ENCODE measurements around the gene EYA3.
A peak's percentile ranks its signal among the peaks of the same experiment; 100 is the strongest.

Gene EYA3

DNA sequence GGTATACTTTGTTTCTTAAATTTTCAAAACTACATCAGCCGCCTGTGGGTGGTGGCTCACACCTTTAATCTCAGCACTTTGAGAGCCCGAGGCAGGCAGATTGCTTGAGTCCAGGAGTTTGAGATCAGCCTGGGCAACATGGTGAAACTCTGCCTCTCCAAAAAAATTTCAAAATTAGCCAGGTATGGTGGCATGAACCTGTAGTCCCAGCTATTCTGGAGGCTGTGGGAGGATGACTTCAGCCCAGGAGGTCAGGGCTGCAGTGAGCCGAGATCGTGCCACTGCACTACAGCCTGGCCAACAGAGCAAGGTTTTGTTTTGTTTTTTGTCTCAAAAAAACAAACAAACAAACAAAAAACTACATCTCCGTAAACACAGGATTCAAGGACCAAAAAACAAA is 3.3 kb downstream of the EYA3 start:
- H3K27ac ChIP-seq, result no peak overlapping the region
- TF ChIP-seq CTCF (IDR thresholded peaks at IDR 0.05), result no peak
- TF ChIP-seq ZFX (IDR thresholded peaks at IDR 0.05; ENCODE audit: borderline replicate concordance), result no peak

- no peak overlapping the region for H3K27ac ChIP-seq
- TF ChIP-seq CTCF (IDR thresholded peaks at IDR 0.05) (no peak), ZFX (IDR thresholded peaks at IDR 0.05; ENCODE audit: borderline replicate concordance) (no peak)
Measured at GRCh38 chr1:28083876-28084275, 4.5 kb downstream of the EYA3 start.

GRCh38 chr1:28078680-28079626 is 9.5 kb downstream of the EYA3 start:
- TF ChIP-seq ZFX (IDR thresholded peaks at IDR 0.05; ENCODE audit: borderline replicate concordance), result no peak
- TF ChIP-seq CTCF (IDR thresholded peaks at IDR 0.05), result no peak
- no peak overlapping the region for H3K27ac ChIP-seq

- no peak for TF ChIP-seq CTCF (IDR thresholded peaks at IDR 0.05)
- TF ChIP-seq ZFX (IDR thresholded peaks at IDR 0.05; ENCODE audit: borderline replicate concordance), result no peak
- no peak overlapping the region for H3K27ac ChIP-seq
Measured at GRCh38 chr1:28078262-28078661, 10.1 kb downstream of the EYA3 start.

DNA sequence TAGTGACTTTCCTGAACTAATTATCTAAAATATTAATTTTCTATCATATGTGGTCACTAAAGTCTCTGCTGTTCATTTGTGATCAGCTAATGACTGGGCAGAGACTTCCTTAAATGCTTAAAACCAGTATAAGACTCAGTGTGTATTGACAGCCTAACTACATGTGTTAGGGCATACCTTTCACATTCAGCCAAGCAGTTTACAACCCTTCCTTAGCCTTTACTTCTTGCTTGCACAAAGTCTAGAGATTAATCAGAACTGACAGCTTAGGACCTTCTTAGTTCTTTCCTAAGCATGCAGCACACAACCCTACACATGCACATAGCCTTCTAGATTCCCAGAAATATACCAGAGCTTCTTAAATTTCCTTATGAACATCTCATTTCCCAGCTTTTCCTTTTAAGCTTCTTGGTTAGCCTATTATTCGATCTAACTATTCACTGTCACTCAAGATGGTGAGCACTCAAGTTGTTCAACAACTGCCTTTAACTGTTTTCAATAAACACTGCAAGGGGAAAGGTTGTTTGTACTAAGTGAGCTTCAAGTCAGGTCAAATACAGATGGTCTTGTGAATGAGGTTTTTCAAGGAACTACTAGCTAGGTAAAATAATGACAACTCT is 13.4 kb downstream of the EYA3 start:
- H3K27ac ChIP-seq, result peak overlapping the region; percentile 29; the same call in 1 of the 2 replicates
- TF ChIP-seq ZFX (IDR thresholded peaks at IDR 0.05; ENCODE audit: borderline replicate concordance), result no peak

DNA sequence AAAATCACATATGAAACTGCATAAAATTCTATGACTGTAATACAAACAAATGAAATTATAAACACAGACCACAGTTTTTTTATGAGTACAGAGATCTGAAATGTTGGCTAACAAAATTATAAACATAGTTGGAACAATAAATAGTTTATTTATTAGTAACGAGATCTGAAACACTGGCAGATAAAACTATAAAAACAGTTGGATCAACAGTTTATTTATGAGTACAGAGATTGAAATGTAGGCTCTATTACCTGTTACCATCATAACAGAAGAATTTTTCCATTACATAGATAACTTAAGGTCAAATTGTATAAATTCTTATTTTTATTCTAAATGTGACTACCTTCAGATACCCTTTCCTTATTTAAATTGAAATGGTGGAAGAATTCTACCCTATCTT is 14.5 kb downstream of the EYA3 start:
- TF ChIP-seq CTCF (IDR thresholded peaks at IDR 0.05) (no peak), ZFX (IDR thresholded peaks at IDR 0.05; ENCODE audit: borderline replicate concordance) (no peak)

GRCh38 chr1:28071813-28072212 is 16.6 kb downstream of the EYA3 start:
- H3K27ac ChIP-seq, result peak overlapping the region; percentile 77
- TF ChIP-seq ZFX (IDR thresholded peaks at IDR 0.05; ENCODE audit: borderline replicate concordance) (no peak), CTCF (IDR thresholded peaks at IDR 0.05) (no peak)

More for the DNA sequence above, 14.5 kb downstream of the EYA3 start:
- peak overlapping the region; percentile 29 for H3K27ac ChIP-seq

Data from 22Rv1 (cell line).